ENCODE measurements around the gene PHLDB3. TPM values are rescaled to one million over a fixed set of nuclear protein-coding genes. Genes with fewer than 3 reads are reported as not detected.
A peak's percentile ranks its signal among the peaks of the same experiment; 100 is the strongest.
"Not testable (repeated sequence)": the region's sequence is repeated elsewhere in the genome, so short reads cannot be mapped to it uniquely, and the experiment has no call there.

PHLDB3 gene
- total RNA-seq, result 10 to 100 TPM; 12.9 to 14.9 TPM

DNA sequence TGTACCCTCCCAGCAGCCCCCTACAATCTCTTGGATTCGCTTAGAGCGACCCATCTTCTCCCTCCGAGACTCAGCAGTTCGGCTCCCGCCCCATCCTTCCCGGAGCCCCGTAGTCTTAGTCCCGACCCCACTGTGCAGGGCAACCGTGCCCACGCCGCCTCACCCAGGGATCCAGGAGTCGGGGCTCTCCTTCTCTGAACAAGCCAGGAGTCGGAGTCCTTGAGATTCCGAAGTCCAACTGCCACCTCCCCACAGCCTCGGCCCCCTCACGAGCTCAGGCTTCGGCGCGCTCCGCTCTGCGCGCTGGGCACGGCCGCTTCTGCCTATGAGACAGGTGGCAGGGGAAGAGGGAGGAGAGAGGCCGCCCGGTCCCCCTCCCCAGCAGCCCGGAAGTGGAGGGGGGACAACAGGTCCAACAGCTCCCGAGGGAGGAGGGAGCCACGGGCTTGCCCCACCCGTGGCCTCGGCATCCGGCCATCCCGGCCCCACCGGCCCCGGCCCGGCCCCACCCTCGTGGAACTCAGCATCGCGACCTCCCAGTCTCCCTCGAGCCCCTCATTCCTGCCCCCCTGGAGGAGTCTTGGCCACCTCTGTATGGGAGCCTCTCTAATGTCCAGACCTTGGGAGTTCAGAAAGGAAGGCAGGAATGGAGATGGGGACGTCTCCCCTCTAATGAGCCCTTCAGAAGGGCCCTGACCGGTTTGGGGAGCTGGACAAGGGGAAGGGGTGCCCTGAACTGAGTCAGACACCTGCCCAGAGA is at the start of gene PHLDB3:
TSS of gene PHLDB3 (minus strand) at position 321 of the 760 bp plus-strand sequence. CDS start 628 bp downstream, outside the sequence.
- H3K27me3 Mint-ChIP-seq (ENCODE audit: low read depth), result no peaks in the 10 kb centered on the region
- peaks cover 11% of the 10 kb centered on the region for H3K36me3 Mint-ChIP-seq (ENCODE audit: low read depth)
- intact Hi-C loops (cut with micrococcal nuclease), result loop anchor here (1.0 to 2.0 kb wide), 9 partner anchors 15 to 164 kb away; partner anchors contain the start of genes ETHE1, IRGQ, ZNF575 and ZNF576
- peak; percentile 59 for DNase-seq
- peak within 1 kb of the TSS; percentile 97 for H3K4me3 Mint-ChIP-seq
- no peaks in the 10 kb centered on the region for H3K9me3 Mint-ChIP-seq
- H3K27ac Mint-ChIP-seq, result peak within 1 kb of the TSS; percentile 92
- CTCF ChIA-PET, result interaction anchor here (0.6 to 2.9 kb wide), 7 partner anchors 14 to 162 kb away, joined by 3 to 32 read pairs (median 4); no protein-coding TSS in a partner anchor
- H3K4me1 Mint-ChIP-seq (ENCODE audit: low read depth), result peaks cover 29% of the 10 kb centered on the region

DNA sequence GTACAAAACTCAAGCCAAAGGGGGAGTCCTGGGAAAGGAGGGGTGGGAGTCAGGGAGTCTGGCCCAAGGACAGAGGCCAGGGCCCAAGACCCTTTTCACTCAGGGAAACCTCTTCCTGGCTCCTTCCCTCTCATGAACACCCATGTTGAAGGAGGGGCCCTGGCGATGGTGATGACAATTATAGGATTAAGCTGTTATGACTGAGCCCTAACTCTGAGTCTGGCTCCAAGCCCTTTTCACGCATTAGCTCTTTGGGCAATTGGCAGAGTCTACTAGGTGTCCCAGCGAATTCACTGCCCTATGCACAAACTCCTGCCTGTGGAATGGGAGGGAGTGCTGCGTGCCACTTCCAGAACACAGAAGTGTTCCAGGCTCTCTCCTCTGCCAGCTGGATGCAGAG is 49.1 kb upstream of the PHLDB3 start:
- peaks cover 22% of the 10 kb centered on the region for H3K36me3 Mint-ChIP-seq (ENCODE audit: low read depth)
- CTCF ChIA-PET, result interaction anchor here (0.8 to 6.2 kb wide), 6 partner anchors 18 to 56 kb away, joined by 3 to 95 read pairs (median 11); partner anchors contain the start of genes IRGQ and ZNF576
- no peak overlapping the region for H3K4me3 Mint-ChIP-seq
- no peak overlapping the region for H3K27ac Mint-ChIP-seq
- H3K27me3 Mint-ChIP-seq (ENCODE audit: low read depth), result no peaks in the 10 kb centered on the region
- H3K4me1 Mint-ChIP-seq (ENCODE audit: low read depth), result peaks cover 11% of the 10 kb centered on the region
- H3K9me3 Mint-ChIP-seq, result no peaks in the 10 kb centered on the region
- no peak for DNase-seq
- intact Hi-C loops (cut with micrococcal nuclease), result no loop called here

DNA sequence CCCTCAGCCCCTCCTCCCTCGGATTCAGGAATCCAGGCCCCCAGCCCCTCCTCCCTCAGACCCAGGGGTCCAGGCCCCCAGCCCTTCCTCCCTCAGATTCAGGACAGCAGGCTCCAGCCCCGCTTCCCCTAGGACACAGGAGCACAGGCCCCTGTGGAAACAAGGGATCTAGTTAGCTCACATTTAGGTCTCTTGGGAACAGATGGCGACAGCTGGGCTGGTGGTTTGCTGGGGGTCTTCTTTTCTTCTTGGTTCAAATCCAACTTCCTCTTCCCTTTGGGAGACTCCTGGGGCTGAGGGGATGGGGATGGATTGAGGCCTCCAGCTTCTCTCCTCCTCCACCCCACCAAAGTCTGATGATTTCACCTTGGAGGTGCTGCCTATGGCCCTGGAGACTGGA is 48.1 kb upstream of the PHLDB3 start:
- no peak overlapping the region for H3K27ac Mint-ChIP-seq
- DNase-seq, result no peak
- H3K27me3 Mint-ChIP-seq (ENCODE audit: low read depth), result no peaks in the 10 kb centered on the region
- no peak overlapping the region for H3K4me3 Mint-ChIP-seq
- H3K36me3 Mint-ChIP-seq (ENCODE audit: low read depth), result peaks cover 22% of the 10 kb centered on the region
- peaks cover 9% of the 10 kb centered on the region for H3K4me1 Mint-ChIP-seq (ENCODE audit: low read depth)
- intact Hi-C loops (cut with micrococcal nuclease), result no loop called here
- CTCF ChIA-PET, result interaction anchor here (1.2 to 6.2 kb wide), 4 partner anchors 17 to 42 kb away, joined by 3 to 95 read pairs (median 16); partner anchors contain the start of genes IRGQ and ZNF576
- H3K9me3 Mint-ChIP-seq, result no peaks in the 10 kb centered on the region

DNA sequence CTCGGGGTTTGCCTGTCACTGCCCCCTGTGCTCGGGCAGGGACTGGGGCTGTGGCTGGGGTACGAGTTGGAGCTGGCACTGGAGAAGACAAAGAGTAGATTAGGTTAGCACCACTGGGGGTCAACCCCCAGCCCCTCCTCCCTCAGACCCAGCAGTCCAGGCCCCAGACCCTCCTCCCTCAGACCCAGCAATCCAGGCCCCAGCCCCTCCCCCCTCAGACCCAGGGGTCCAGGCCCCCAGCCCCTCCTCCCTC is 47.6 kb upstream of the PHLDB3 start:
- DNase-seq, result no peak
- Mint-ChIP-seq H3K27ac (no peak overlapping the region), H3K4me1 (ENCODE audit: low read depth) (peaks cover 9% of the 10 kb centered on the region), H3K9me3 (no peaks in the 10 kb centered on the region), H3K4me3 (no peak overlapping the region), H3K27me3 (ENCODE audit: low read depth) (no peaks in the 10 kb centered on the region), H3K36me3 (ENCODE audit: low read depth) (peaks cover 18% of the 10 kb centered on the region)
- CTCF ChIA-PET, result interaction anchor here (1.5 to 6.2 kb wide), 3 partner anchors 16 to 43 kb away, joined by 5 to 95 read pairs (median 28); partner anchors contain the start of genes IRGQ and ZNF576
- intact Hi-C loops (cut with micrococcal nuclease), result no loop called here

DNA sequence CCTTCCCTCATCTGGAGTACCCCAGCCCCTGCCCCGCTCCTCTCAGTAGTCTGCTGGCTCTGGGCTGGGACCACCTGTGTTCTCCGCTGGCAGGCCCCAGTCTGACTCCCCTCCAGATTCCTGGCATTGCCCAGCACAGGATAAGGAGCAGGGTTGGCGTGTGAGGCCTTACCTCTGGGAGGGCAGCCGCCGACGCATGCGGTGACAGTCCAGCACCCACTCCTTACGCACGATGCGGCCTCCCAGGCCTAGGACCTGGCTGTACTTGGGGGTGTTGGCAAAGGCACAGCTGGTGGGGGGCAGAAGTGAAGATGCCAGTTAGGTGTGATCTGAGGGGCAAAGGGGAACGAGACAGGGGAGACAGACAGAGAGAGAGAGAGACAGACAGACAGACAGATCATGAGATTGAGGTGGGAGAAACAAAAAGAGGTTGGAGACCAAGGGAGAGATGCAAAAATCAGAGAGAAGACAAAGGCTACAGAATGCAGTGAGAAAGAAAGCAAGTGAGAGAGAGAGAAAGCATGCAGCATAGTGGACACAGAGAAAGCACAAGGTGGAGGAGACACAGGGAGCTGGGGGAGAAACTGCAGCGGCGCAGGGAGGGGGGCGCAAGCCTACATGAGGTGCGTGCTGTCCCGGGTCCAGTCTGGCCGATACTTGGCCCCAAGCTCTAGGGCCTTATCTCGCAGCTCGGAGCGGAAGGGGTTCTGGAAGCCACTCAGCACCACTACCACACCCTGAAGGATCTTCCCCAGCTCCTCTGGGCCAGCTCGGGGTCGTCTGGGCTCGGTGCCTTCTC is 47.1 kb upstream of the PHLDB3 start:
- no peaks in the 10 kb centered on the region for H3K9me3 Mint-ChIP-seq

DNA sequence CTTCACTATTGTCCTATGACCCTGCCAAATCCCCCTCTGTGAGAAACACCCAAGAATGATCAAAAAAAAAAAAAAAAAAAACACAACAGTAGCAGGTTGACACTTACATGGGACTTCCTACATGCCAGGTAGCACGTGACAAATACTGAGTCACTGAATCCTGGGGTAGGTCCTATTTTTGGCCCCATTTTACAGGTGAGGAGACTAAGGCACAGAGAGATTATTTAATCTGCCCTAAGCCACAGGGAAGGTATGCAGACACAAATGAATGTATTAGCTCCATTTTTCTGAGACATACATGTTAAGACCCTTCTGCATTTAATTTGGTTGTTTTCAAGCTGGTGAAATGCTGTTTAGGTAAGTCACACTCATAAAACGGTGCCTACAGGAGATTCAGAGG is 44.2 kb upstream of the PHLDB3 start:
- CTCF ChIA-PET, result interaction anchor here (0.7 to 1.2 kb wide), 2 partner anchors 196 to 1756 kb away, joined by 4 to 5 read pairs; no protein-coding TSS in a partner anchor
- peaks cover 22% of the 10 kb centered on the region for H3K36me3 Mint-ChIP-seq (ENCODE audit: low read depth)
- DNase-seq, result no peak
- no peaks in the 10 kb centered on the region for H3K27me3 Mint-ChIP-seq (ENCODE audit: low read depth)
- intact Hi-C loops (cut with micrococcal nuclease), result no loop called here
- no peak overlapping the region for H3K4me3 Mint-ChIP-seq
- H3K9me3 Mint-ChIP-seq, result no peaks in the 10 kb centered on the region
- H3K4me1 Mint-ChIP-seq (ENCODE audit: low read depth), result no peaks in the 10 kb centered on the region
- H3K27ac Mint-ChIP-seq, result no peak overlapping the region

More for the DNA sequence above, 47.1 kb upstream of the PHLDB3 start:
- no peak overlapping the region for H3K27ac Mint-ChIP-seq
- intact Hi-C loops (cut with micrococcal nuclease), result no loop called here
- no peak for DNase-seq
- H3K36me3 Mint-ChIP-seq (ENCODE audit: low read depth), result peaks cover 18% of the 10 kb centered on the region
- CTCF ChIA-PET, result interaction anchor here (1.5 to 6.2 kb wide), 3 partner anchors 16 to 43 kb away, joined by 5 to 95 read pairs (median 28); partner anchors contain the start of genes IRGQ and ZNF576
- H3K4me1 Mint-ChIP-seq (ENCODE audit: low read depth), result peaks cover 9% of the 10 kb centered on the region
- no peak overlapping the region for H3K4me3 Mint-ChIP-seq
- no peaks in the 10 kb centered on the region for H3K27me3 Mint-ChIP-seq (ENCODE audit: low read depth)

DNA sequence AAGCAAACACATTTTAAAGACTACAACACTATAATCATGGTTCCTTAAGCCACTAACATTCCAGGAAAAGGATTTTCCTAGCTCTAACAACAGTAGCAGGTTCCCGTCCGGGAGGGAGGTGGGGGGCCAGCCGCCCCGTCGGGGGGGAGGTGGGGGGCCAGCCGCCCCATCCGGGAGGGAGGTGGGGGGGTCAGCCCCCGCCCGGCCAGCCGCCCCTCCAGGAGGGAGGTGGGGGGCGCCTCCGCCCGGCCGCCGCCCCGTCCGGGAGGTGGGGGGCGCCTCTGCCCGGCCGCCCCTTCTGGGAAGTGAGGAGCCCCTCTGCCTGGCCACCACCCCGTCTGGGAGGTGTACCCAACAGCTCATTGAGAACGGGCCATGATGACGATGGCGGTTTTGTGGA is 43.4 kb upstream of the PHLDB3 start:
- H3K4me3 Mint-ChIP-seq; H3K9me3 Mint-ChIP-seq; CTCF ChIA-PET; H3K27ac Mint-ChIP-seq; intact Hi-C loops (cut with micrococcal nuclease); DNase-seq; H3K27me3 Mint-ChIP-seq (ENCODE audit: low read depth); H3K4me1 Mint-ChIP-seq (ENCODE audit: low read depth): not testable (repeated sequence)
- peaks cover 30% of the 10 kb centered on the region for H3K36me3 Mint-ChIP-seq (ENCODE audit: low read depth)

DNA sequence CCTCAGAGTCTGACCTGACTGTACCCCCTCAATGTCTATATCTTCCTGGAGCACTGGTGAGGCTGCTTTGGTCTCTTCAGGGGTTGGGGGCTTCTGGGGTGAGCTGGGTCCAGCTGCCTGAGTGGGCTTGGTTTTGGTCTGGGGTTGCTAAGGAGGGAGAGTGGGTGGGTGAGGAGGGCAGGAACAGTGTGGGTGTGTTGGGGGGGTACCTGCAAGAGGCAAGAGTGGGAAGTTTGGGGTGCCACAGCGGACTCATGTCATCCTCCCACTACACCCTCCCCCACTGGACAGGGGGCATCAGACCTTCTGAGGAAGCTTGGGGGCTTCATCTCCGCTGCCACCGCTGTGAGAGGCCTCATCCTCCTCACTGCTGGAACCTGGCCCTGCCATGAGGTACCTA is 42.0 kb upstream of the PHLDB3 start:
- no peaks in the 10 kb centered on the region for H3K4me1 Mint-ChIP-seq (ENCODE audit: low read depth)
- CTCF ChIA-PET, result interaction anchor here (1.8 kb wide), 1 partner anchor 9 kb away, joined by 6 read pairs; no protein-coding TSS in a partner anchor
- peaks cover 33% of the 10 kb centered on the region for H3K36me3 Mint-ChIP-seq (ENCODE audit: low read depth)

DNA sequence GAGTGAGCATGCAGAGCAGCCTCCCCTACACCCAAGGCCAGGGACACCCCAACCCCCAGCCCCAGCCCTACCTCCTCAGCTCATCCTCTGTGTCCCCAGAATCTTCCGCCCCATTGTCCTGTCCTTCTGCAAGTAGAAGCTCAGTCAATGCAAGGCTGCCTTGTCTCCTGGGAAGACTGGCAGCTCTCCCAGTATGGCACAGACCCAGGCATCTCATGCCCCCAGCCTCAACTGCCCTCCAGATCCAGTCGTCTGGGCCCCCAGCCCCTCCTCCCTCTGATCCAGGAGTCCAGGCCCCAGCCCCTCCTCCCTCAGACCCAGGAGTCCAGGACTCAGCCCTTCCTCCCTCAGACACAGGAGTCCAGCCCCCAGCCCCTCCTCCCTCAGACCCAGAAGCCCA is 41.4 kb upstream of the PHLDB3 start:
- Mint-ChIP-seq H3K9me3 (no peaks in the 10 kb centered on the region), H3K4me1 (ENCODE audit: low read depth) (no peaks in the 10 kb centered on the region), H3K27ac (no peak overlapping the region), H3K4me3 (no peak overlapping the region), H3K27me3 (ENCODE audit: low read depth) (no peaks in the 10 kb centered on the region), H3K36me3 (ENCODE audit: low read depth) (peaks cover 32% of the 10 kb centered on the region)
- intact Hi-C loops (cut with micrococcal nuclease), result no loop called here
- CTCF ChIA-PET, result interaction anchor here (1.8 kb wide), 1 partner anchor 9 kb away, joined by 6 read pairs; no protein-coding TSS in a partner anchor
- DNase-seq, result no peak

More for the DNA sequence above, 42.0 kb upstream of the PHLDB3 start:
- intact Hi-C loops (cut with micrococcal nuclease), result no loop called here
- no peaks in the 10 kb centered on the region for H3K9me3 Mint-ChIP-seq
- H3K4me3 Mint-ChIP-seq, result no peak overlapping the region
- no peak for DNase-seq
- no peaks in the 10 kb centered on the region for H3K27me3 Mint-ChIP-seq (ENCODE audit: low read depth)
- no peak overlapping the region for H3K27ac Mint-ChIP-seq

DNA sequence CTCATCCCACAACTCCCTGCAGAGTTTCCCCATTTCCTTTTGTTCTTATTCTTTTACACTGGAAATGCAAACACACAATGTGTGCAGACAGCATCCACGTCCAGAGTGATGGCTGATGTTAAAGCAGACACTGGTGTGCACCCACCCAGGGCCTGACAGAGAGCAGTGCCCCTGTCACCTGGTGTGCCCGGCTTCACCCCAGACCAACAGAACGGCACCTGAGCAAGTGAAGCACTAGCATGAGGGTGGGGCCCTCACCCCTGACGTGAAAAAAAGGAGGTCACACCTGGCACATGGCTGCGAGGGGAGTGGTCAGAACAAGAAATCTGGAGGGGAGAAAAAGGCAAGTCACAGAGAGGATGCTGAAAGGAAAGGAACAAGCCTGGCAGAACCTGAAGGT is 40.7 kb upstream of the PHLDB3 start:
- Mint-ChIP-seq H3K27ac (peak overlapping the region; percentile 50), H3K9me3 (no peaks in the 10 kb centered on the region), H3K36me3 (ENCODE audit: low read depth) (peaks cover 30% of the 10 kb centered on the region), H3K4me3 (no peak overlapping the region), H3K27me3 (ENCODE audit: low read depth) (no peaks in the 10 kb centered on the region), H3K4me1 (ENCODE audit: low read depth) (no peaks in the 10 kb centered on the region)
- CTCF ChIA-PET, result interaction anchor here (1.8 kb wide), 1 partner anchor 10 kb away, joined by 6 read pairs; no protein-coding TSS in a partner anchor
- intact Hi-C loops (cut with micrococcal nuclease), result no loop called here
- no peak for DNase-seq

DNA sequence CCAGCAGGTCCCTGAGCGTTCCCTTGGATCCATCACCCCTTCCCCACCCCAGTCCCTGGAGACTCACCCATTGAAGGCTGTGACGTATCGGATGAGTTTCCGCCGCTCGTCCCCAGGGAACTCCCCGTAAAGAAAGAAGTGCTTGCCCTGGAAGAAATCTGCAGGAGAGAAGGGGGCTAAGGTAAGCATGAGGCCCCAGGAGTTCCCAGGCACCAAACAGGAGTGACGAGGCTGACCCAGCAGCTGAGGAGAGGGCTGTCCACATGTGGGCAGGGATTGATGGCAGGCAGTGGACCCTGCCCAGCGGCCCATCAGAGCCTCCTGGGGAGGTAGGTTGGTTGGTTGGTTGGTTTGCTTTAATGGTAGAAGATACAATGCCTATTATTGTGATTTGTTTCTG is 39.5 kb upstream of the PHLDB3 start:
- DNase-seq, result no peak
- no peaks in the 10 kb centered on the region for H3K27me3 Mint-ChIP-seq (ENCODE audit: low read depth)
- H3K9me3 Mint-ChIP-seq, result peaks cover 3% of the 10 kb centered on the region
- peaks cover 40% of the 10 kb centered on the region for H3K36me3 Mint-ChIP-seq (ENCODE audit: low read depth)
- H3K4me1 Mint-ChIP-seq (ENCODE audit: low read depth), result no peaks in the 10 kb centered on the region
- CTCF ChIA-PET, result interaction anchor here (2.2 kb wide), 1 partner anchor 11 kb away, joined by 8 read pairs; no protein-coding TSS in a partner anchor
- H3K27ac Mint-ChIP-seq, result no peak overlapping the region
- intact Hi-C loops (cut with micrococcal nuclease), result no loop called here
- no peak overlapping the region for H3K4me3 Mint-ChIP-seq

Measured in activated naive CD4-positive, alpha-beta T cell treated with anti-CD3 and anti-CD28 coated beads for 36 hours (primary cell).